HepG2 (cell line): Measurements from ENCODE around the gene TACC2. TPM values are rescaled to one million over a fixed set of nuclear protein-coding genes. Genes with fewer than 3 reads are reported as not detected.

Experiments used
- ARHGAP35 ChIP-seq: sonication (generic); formaldehyde crosslinking; IDR thresholded peaks from 2 replicates; pipeline ENCODE4 v1.9.0; 2022; ENCODE audit warnings: mild to moderate bottlenecking, inconsistent platforms, moderate library complexity, missing genetic modification reagents, borderline replicate concordance
- BORCS8-MEF2B ChIP-seq: sonication (generic); formaldehyde crosslinking; IDR thresholded peaks from 2 replicates; pipeline ENCODE4 v1.8.0; 2022; ENCODE audit warnings: mild to moderate bottlenecking, missing genetic modification reagents
- DDIT3 ChIP-seq: sonication (generic); formaldehyde crosslinking; IDR thresholded peaks from 2 replicates; pipeline ENCODE4 v1.4.0; 2020; ENCODE audit warnings: mild to moderate bottlenecking, missing genetic modification reagents
- E2F1 ChIP-seq: sonication (generic); formaldehyde crosslinking; IDR thresholded peaks from 2 replicates; pipeline ENCODE4 v1.5.0; 2020; ENCODE audit warnings: missing genetic modification reagents
- E2F2 ChIP-seq: sonication (generic); formaldehyde crosslinking; IDR thresholded peaks from 2 replicates; pipeline ENCODE4 v1.4.0; 2020; ENCODE audit warnings: missing genetic modification reagents, borderline replicate concordance
- HDAC1 ChIP-seq: sonication (generic); formaldehyde crosslinking; IDR thresholded peaks from 2 replicates; pipeline ENCODE4 v1.5.1; 2020; ENCODE audit warnings: mild to moderate bottlenecking, missing genetic modification reagents
- HIVEP1 ChIP-seq: sonication (generic); formaldehyde crosslinking; IDR thresholded peaks from 2 replicates; pipeline ENCODE4 v1.4.0; 2020; ENCODE audit warnings: mild to moderate bottlenecking, missing genetic modification reagents
- IKZF5 ChIP-seq: IDR thresholded peaks from 2 replicates; pipeline ENCODE4 v1.6.1; 2018; ENCODE audit warnings: missing genetic modification reagents, mild to moderate bottlenecking, missing compliant biosample characterization
- KDM4B ChIP-seq: sonication (generic); formaldehyde crosslinking; IDR thresholded peaks from 2 replicates; pipeline ENCODE4 v1.4.0; 2020; ENCODE audit warnings: missing genetic modification reagents
- MAFF ChIP-seq: IDR thresholded peaks from 2 replicates; pipeline ENCODE4 v1.6.1; 2011; ENCODE audit warnings: low read depth, low read length, improper control_type of control experiment
- MAX ChIP-seq: IDR thresholded peaks from 2 replicates; pipeline ENCODE4 v1.6.1; 2012; ENCODE audit warnings: inconsistent platforms
- REL ChIP-seq: sonication (generic); formaldehyde crosslinking; conservative IDR thresholded peaks from 2 replicates; pipeline ENCODE4 v1.8.0; 2022; ENCODE audit warnings: mild to moderate bottlenecking, missing genetic modification reagents, moderate library complexity
- RFX5 ChIP-seq: IDR thresholded peaks from 2 replicates; pipeline ENCODE4 v1.6.1; 2011; ENCODE audit warnings: low read depth, low read length, improper control_type of control experiment
- SAP130 ChIP-seq: IDR thresholded peaks from 2 replicates; pipeline ENCODE4 v1.6.1; 2016; ENCODE audit warnings: low read depth
- SETDB1 ChIP-seq: sonication (generic); formaldehyde crosslinking; IDR thresholded peaks from 2 replicates; pipeline ENCODE4 v1.5.1; 2020; ENCODE audit warnings: missing genetic modification reagents, mild to moderate bottlenecking, borderline replicate concordance
- SP4 ChIP-seq: sonication (generic); formaldehyde crosslinking; IDR thresholded peaks from 2 replicates; pipeline ENCODE4 v1.8.1; 2023; ENCODE audit warnings: mild to moderate bottlenecking, missing genetic modification reagents
- TCF7 ChIP-seq: sonication (generic); IDR thresholded peaks from 2 replicates; pipeline ENCODE4 v1.6.1; 2016; ENCODE audit warnings: antibody characterized with exemption, low read depth
- TEAD3 ChIP-seq: optimal IDR thresholded peaks from 2 replicates; pipeline ENCODE3; 2016; ENCODE audit warnings: borderline replicate concordance
- TMF1 ChIP-seq: sonication (generic); formaldehyde crosslinking; IDR thresholded peaks from 2 replicates; pipeline ENCODE4 v1.8.1; 2022; ENCODE audit warnings: low read depth, missing genetic modification reagents
- TSC22D2 ChIP-seq: sonication (generic); formaldehyde crosslinking; IDR thresholded peaks from 2 replicates; pipeline ENCODE4 v1.5.1; 2020; ENCODE audit warnings: missing genetic modification reagents, mild to moderate bottlenecking, borderline replicate concordance
- ZBTB7B ChIP-seq: sonication (generic); formaldehyde crosslinking; IDR thresholded peaks from 2 replicates; pipeline ENCODE4 v1.4.0; 2020; ENCODE audit warnings: missing genetic modification reagents
- ZMAT3 ChIP-seq: sonication (generic); formaldehyde crosslinking; conservative IDR thresholded peaks from 2 replicates; pipeline ENCODE4 v1.7.0; 2021; ENCODE audit warnings: missing genetic modification reagents
- ZMYM3 ChIP-seq: sonication (generic); formaldehyde crosslinking; IDR thresholded peaks from 2 replicates; pipeline ENCODE4 v1.5.1; 2020; ENCODE audit warnings: mild to moderate bottlenecking, missing genetic modification reagents
- ZNF160 ChIP-seq: sonication (generic); formaldehyde crosslinking; IDR thresholded peaks from 2 replicates; pipeline ENCODE4 v1.8.0; 2022; ENCODE audit warnings: mild to moderate bottlenecking, inconsistent platforms, missing genetic modification reagents
- ZNF20 ChIP-seq: sonication (generic); formaldehyde crosslinking; IDR thresholded peaks from 2 replicates; pipeline ENCODE4 v1.4.0; 2020; ENCODE audit warnings: mild to moderate bottlenecking, moderate library complexity, missing genetic modification reagents
- ZNF331 ChIP-seq: sonication (generic); formaldehyde crosslinking; IDR thresholded peaks from 2 replicates; pipeline ENCODE4 v1.4.0; 2020; ENCODE audit warnings: missing genetic modification reagents
- ZNF552 ChIP-seq: sonication (generic); formaldehyde crosslinking; IDR thresholded peaks from 2 replicates; pipeline ENCODE4 v1.9.0; 2022; ENCODE audit warnings: missing genetic modification reagents, mild to moderate bottlenecking, borderline replicate concordance
- ZNF644 ChIP-seq: IDR thresholded peaks from 2 replicates; pipeline ENCODE4 v1.6.1; 2016; ENCODE audit warnings: low read depth
- ZNF83 ChIP-seq: sonication (generic); formaldehyde crosslinking; IDR thresholded peaks from 2 replicates; pipeline ENCODE4 v1.4.0; 2020; ENCODE audit warnings: missing genetic modification reagents, mild to moderate bottlenecking, borderline replicate concordance
- polyA plus RNA-seq, 8 experiments: library from polyadenylated mRNA; depleted of rRNA in 3 of 8; stranded (reverse) in 7 of 8; unstranded in 1 of 8; fragments of >200 nt; fragmentation: Illumina TruSeq in 4 of 8; extraction: Trizol in 4 of 8; gene quantifications; 2 replicates each; pipeline versions ENCODE4 v1.2.1 to v1.2.3, GENCODE V29; 2011 to 2016; ENCODE audit warnings: low read depth in 4 of 8, missing spikeins in 1 of 8, mixed read lengths in 1 of 8; ENCODE audit not compliant: insufficient read depth in 1 of 8
- total RNA-seq, 5 experiments: library from RNA; depleted of rRNA; stranded (reverse); fragments of >200 nt; fragmentation: Illumina TruSeq; extraction: Trizol; gene quantifications; 2 replicates each; pipeline ENCODE4 v1.2.3, GENCODE V29; 2016; ENCODE audit warnings: low read depth in 1 of 5

TACC2 gene
- total and polyA plus RNA-seq, 2 of the 13 experiments (the other 11 are each of a cell fraction or from before 2014, with no cell fraction given) = 11.8 to 16.0 TPM

GRCh38 chr10:121974535-121975294 is 14.2 kb upstream of the TACC2 start, which contains the start of gene NSMCE4A (continued):
- no peak for TF ChIP-seq ZNF20 (CRISPR knock-in tag)
- TF ChIP-seq KDM4B (CRISPR knock-in tag) = no peak
- no peak for TF ChIP-seq RFX5
- TF ChIP-seq ZNF552 (CRISPR knock-in tag) = no peak
- TF ChIP-seq REL (CRISPR knock-in tag) = no peak; the same call in 1 of the 2 replicates
- TF ChIP-seq TCF7 = no peak
- no peak for TF ChIP-seq DDIT3 (CRISPR knock-in tag)
- TF ChIP-seq ZNF644 (CRISPR knock-in tag) = no peak
- TF ChIP-seq ZNF160 (CRISPR knock-in tag) = no peak
- TF ChIP-seq ARHGAP35 (CRISPR knock-in tag) = no peak
- no peak for TF ChIP-seq ZMYM3
- 0 out of 2 replicates have a peak, but pooled peaks have one; percentile 46 for TF ChIP-seq TMF1
- peak; percentile 70 for TF ChIP-seq HDAC1 (CRISPR knock-in tag)
- peak; percentile 69; the same call in 1 of the 2 replicates for TF ChIP-seq ZMAT3
- TF ChIP-seq TEAD3 (CRISPR knock-in tag) = peak; percentile 25
- TF ChIP-seq IKZF5 = 0 out of 2 replicates have a peak, but pooled peaks have one; percentile 15
- TF ChIP-seq MAX = peak; percentile 82; the same call in 1 of the 2 replicates
- peak; percentile 48; the same call in 1 of the 2 replicates for TF ChIP-seq TSC22D2
- no peak for TF ChIP-seq ZBTB7B (CRISPR knock-in tag)
- TF ChIP-seq E2F1 = peak; percentile 84
- TF ChIP-seq BORCS8-MEF2B (CRISPR knock-in tag) = peak; percentile 86
- TF ChIP-seq ZNF83 (CRISPR knock-in tag) = no peak
- no peak for TF ChIP-seq SETDB1 (CRISPR knock-in tag)
- peak; percentile 80; the same call in 1 of the 2 replicates for TF ChIP-seq ZNF331 (CRISPR knock-in tag)
- 0 out of 2 replicates have a peak, but pooled peaks have one; percentile 71 for TF ChIP-seq HIVEP1 (CRISPR knock-in tag)
- 0 out of 2 replicates have a peak, but pooled peaks have one; percentile 4 for TF ChIP-seq SP4 (CRISPR knock-in tag)
- TF ChIP-seq E2F2 (CRISPR knock-in tag) = no peak
- peak; percentile 80 for TF ChIP-seq SAP130 (CRISPR knock-in tag)
- TF ChIP-seq MAFF = no peak
